ENCODE results near the gene KIF5B.

Gene KIF5B

GRCh38 chr10:32000937-32001336, 55.3 kb downstream of the KIF5B start:
- DNase-seq: peak in 1 of 2 donors; percentile 52
- Histone ChIP-seq H3K4me3 (ENCODE audit: low read depth, low read length) (no peak overlapping the region), H3K79me2 (ENCODE audit: control insufficient read depth, insufficient read depth, low read length, poor library complexity) (no peaks in the 10 kb centered on the region), H3K14ac (ENCODE audit: low read length) (no peak overlapping the region), H3K27ac (ENCODE audit: low read depth, low read length) (peak overlapping the region; percentile 42), H2AK5ac (ENCODE audit: low read length) (no peak overlapping the region), H3K9ac (ENCODE audit: low read length) (no peak overlapping the region), H2AFZ (ENCODE audit: insufficient read depth, low read length, poor library complexity) (no peak overlapping the region), H4K12ac (ENCODE audit: low read depth, low read length) (no peak overlapping the region), H3K9me3 (ENCODE audit: insufficient read depth, low read depth, low read length) (no peaks in the 10 kb centered on the region), H3K4me1 (ENCODE audit: control insufficient read depth in 1 of 2, insufficient read depth in 2 of 2, low read length in 2 of 2) (peaks cover 11 to 19% of the 10 kb centered on the region in 2 experiments), H3K79me1 (ENCODE audit: low read length) (peaks cover 3% of the 10 kb centered on the region), H2BK120ac (ENCODE audit: insufficient read depth, low read length, poor library complexity) (no peak overlapping the region), H2BK12ac (ENCODE audit: low read length) (no peak overlapping the region), H3K23ac (ENCODE audit: low read length) (no peak overlapping the region), H2BK5ac (ENCODE audit: low read depth, low read length, poor library complexity) (no peak overlapping the region), H3K18ac (ENCODE audit: low read length) (no peak overlapping the region), H3K4ac (ENCODE audit: low read depth, low read length) (no peak overlapping the region), H4K8ac (ENCODE audit: low read depth, low read length) (no peak overlapping the region), H4K91ac (ENCODE audit: low read depth, low read length) (no peak overlapping the region), H3K4me2 (ENCODE audit: low read length) (no peak overlapping the region), H3K27me3 (ENCODE audit: insufficient read depth, low read length) (no peaks in the 10 kb centered on the region), H3K36me3 (ENCODE audit: control insufficient read depth in 1 of 2, insufficient read depth in 2 of 2, low read length in 2 of 2) (peaks cover 0 to 5% of the 10 kb centered on the region in 2 experiments)
- 100% methylated on average over 1 of the region's 4 CpGs for WGBS (ENCODE audit: extremely low coverage, insufficient coverage, insufficient read length)

GRCh38 chr10:31999836-32000235, 56.4 kb downstream of the KIF5B start:
- H2AK5ac ChIP-seq (ENCODE audit: low read length): no peak overlapping the region
- H4K91ac ChIP-seq (ENCODE audit: low read depth, low read length): no peak overlapping the region
- no peak overlapping the region for H3K27ac ChIP-seq (ENCODE audit: low read depth, low read length)
- H4K8ac ChIP-seq (ENCODE audit: low read depth, low read length): no peak overlapping the region
- H3K4me3 ChIP-seq (ENCODE audit: low read depth, low read length): no peak overlapping the region
- H3K4me2 ChIP-seq (ENCODE audit: low read length): no peak overlapping the region
- no peaks in the 10 kb centered on the region for H3K27me3 ChIP-seq (ENCODE audit: insufficient read depth, low read length)
- H2AFZ ChIP-seq (ENCODE audit: insufficient read depth, low read length, poor library complexity): no peak overlapping the region
- H3K23ac ChIP-seq (ENCODE audit: low read length): no peak overlapping the region
- H2BK120ac ChIP-seq (ENCODE audit: insufficient read depth, low read length, poor library complexity): no peak overlapping the region
- no CpG with 5 or more reads among the region's 3 CpGs for WGBS (ENCODE audit: extremely low coverage, insufficient coverage, insufficient read length)
- no peak overlapping the region for H3K4ac ChIP-seq (ENCODE audit: low read depth, low read length)
- no peaks in the 10 kb centered on the region for H3K79me2 ChIP-seq (ENCODE audit: control insufficient read depth, insufficient read depth, low read length, poor library complexity)
- H3K14ac ChIP-seq (ENCODE audit: low read length): no peak overlapping the region
- no peaks in the 10 kb centered on the region for H3K36me3 ChIP-seq (ENCODE audit: control insufficient read depth in 1 of 2, insufficient read depth in 2 of 2, low read length in 2 of 2)
- no peak for DNase-seq
- peaks cover 11 to 19% of the 10 kb centered on the region in 2 experiments for H3K4me1 ChIP-seq (ENCODE audit: control insufficient read depth in 1 of 2, insufficient read depth in 2 of 2, low read length in 2 of 2)
- H3K79me1 ChIP-seq (ENCODE audit: low read length): peaks cover 3% of the 10 kb centered on the region
- H4K12ac ChIP-seq (ENCODE audit: low read depth, low read length): no peak overlapping the region
- H3K18ac ChIP-seq (ENCODE audit: low read length): no peak overlapping the region
- no peak overlapping the region for H2BK5ac ChIP-seq (ENCODE audit: low read depth, low read length, poor library complexity)
- no peak overlapping the region for H3K9ac ChIP-seq (ENCODE audit: low read length)
- no peak overlapping the region for H2BK12ac ChIP-seq (ENCODE audit: low read length)
- no peaks in the 10 kb centered on the region for H3K9me3 ChIP-seq (ENCODE audit: insufficient read depth, low read depth, low read length)

GRCh38 chr10:31999070-31999660, 57.1 kb downstream of the KIF5B start:
- no peak overlapping the region for H2AFZ ChIP-seq (ENCODE audit: insufficient read depth, low read length, poor library complexity)
- no peak overlapping the region for H4K91ac ChIP-seq (ENCODE audit: low read depth, low read length)
- H3K79me1 ChIP-seq (ENCODE audit: low read length): peaks cover 3% of the 10 kb centered on the region
- H3K9me3 ChIP-seq (ENCODE audit: insufficient read depth, low read depth, low read length): no peaks in the 10 kb centered on the region
- no peak overlapping the region for H3K9ac ChIP-seq (ENCODE audit: low read length)
- H3K4ac ChIP-seq (ENCODE audit: low read depth, low read length): no peak overlapping the region
- H2AK5ac ChIP-seq (ENCODE audit: low read length): no peak overlapping the region
- H3K4me1 ChIP-seq (ENCODE audit: control insufficient read depth in 1 of 2, insufficient read depth in 2 of 2, low read length in 2 of 2): peaks cover 11 to 18% of the 10 kb centered on the region in 2 experiments
- no peak overlapping the region for H4K8ac ChIP-seq (ENCODE audit: low read depth, low read length)
- H3K36me3 ChIP-seq (ENCODE audit: control insufficient read depth in 1 of 2, insufficient read depth in 2 of 2, low read length in 2 of 2): no peaks in the 10 kb centered on the region
- H3K14ac ChIP-seq (ENCODE audit: low read length): no peak overlapping the region
- H3K27me3 ChIP-seq (ENCODE audit: insufficient read depth, low read length): no peaks in the 10 kb centered on the region
- no peak overlapping the region for H3K18ac ChIP-seq (ENCODE audit: low read length)
- H3K27ac ChIP-seq (ENCODE audit: low read depth, low read length): no peak overlapping the region
- no CpG with 5 or more reads among the region's 3 CpGs for WGBS (ENCODE audit: extremely low coverage, insufficient coverage, insufficient read length)
- no peak overlapping the region for H3K23ac ChIP-seq (ENCODE audit: low read length)
- no peak overlapping the region for H2BK5ac ChIP-seq (ENCODE audit: low read depth, low read length, poor library complexity)
- H4K12ac ChIP-seq (ENCODE audit: low read depth, low read length): no peak overlapping the region
- no peak for DNase-seq
- H3K4me2 ChIP-seq (ENCODE audit: low read length): no peak overlapping the region
- H2BK12ac ChIP-seq (ENCODE audit: low read length): no peak overlapping the region
- no peak overlapping the region for H3K4me3 ChIP-seq (ENCODE audit: low read depth, low read length)
- H3K79me2 ChIP-seq (ENCODE audit: control insufficient read depth, insufficient read depth, low read length, poor library complexity): no peaks in the 10 kb centered on the region
- no peak overlapping the region for H2BK120ac ChIP-seq (ENCODE audit: insufficient read depth, low read length, poor library complexity)

- Histone ChIP-seq H3K27ac (ENCODE audit: low read depth, low read length) (no peak overlapping the region), H3K18ac (ENCODE audit: low read length) (no peak overlapping the region), H2BK120ac (ENCODE audit: insufficient read depth, low read length, poor library complexity) (no peak overlapping the region), H3K79me1 (ENCODE audit: low read length) (no peaks in the 10 kb centered on the region), H3K9me3 (ENCODE audit: insufficient read depth, low read depth, low read length) (no peaks in the 10 kb centered on the region), H3K4me1 (ENCODE audit: control insufficient read depth in 1 of 2, insufficient read depth in 2 of 2, low read length in 2 of 2) (peaks cover 0 to 3% of the 10 kb centered on the region in 2 experiments), H3K9ac (ENCODE audit: low read length) (no peak overlapping the region), H3K4me3 (ENCODE audit: low read depth, low read length) (no peak overlapping the region), H2BK5ac (ENCODE audit: low read depth, low read length, poor library complexity) (no peak overlapping the region), H3K36me3 (ENCODE audit: control insufficient read depth in 1 of 2, insufficient read depth in 2 of 2, low read length in 2 of 2) (no peaks in the 10 kb centered on the region), H3K14ac (ENCODE audit: low read length) (no peak overlapping the region), H3K27me3 (ENCODE audit: insufficient read depth, low read length) (no peaks in the 10 kb centered on the region), H3K79me2 (ENCODE audit: control insufficient read depth, insufficient read depth, low read length, poor library complexity) (no peaks in the 10 kb centered on the region), H2AFZ (ENCODE audit: insufficient read depth, low read length, poor library complexity) (no peak overlapping the region), H2AK5ac (ENCODE audit: low read length) (no peak overlapping the region), H3K4me2 (ENCODE audit: low read length) (no peak overlapping the region), H3K4ac (ENCODE audit: low read depth, low read length) (no peak overlapping the region), H3K23ac (ENCODE audit: low read length) (no peak overlapping the region), H4K91ac (ENCODE audit: low read depth, low read length) (no peak overlapping the region), H2BK12ac (ENCODE audit: low read length) (no peak overlapping the region), H4K12ac (ENCODE audit: low read depth, low read length) (no peak overlapping the region), H4K8ac (ENCODE audit: low read depth, low read length) (no peak overlapping the region)
- no peak for DNase-seq
- no CpG with 5 or more reads among the region's 6 CpGs for WGBS (ENCODE audit: extremely low coverage, insufficient coverage, insufficient read length)
Measured at GRCh38 chr10:31994926-31995325, 61.3 kb downstream of the KIF5B start.

Measured in trophoblast cell (in vitro differentiated cells and primary cell).